Endothelial cell of umbilical vein (primary cell): Measurements from ENCODE around the gene TEX44. TPM values are rescaled to one million over a fixed set of nuclear protein-coding genes. Genes with fewer than 3 reads are reported as not detected.

Experiments used
- BruUV-seq: library from RNA; stranded (reverse); fragments of 400-500 nt; replicated peaks from 2 replicates; lab custom pipeline; 2021; lab: Mats Ljungman, UMichigan
- CTCF ChIA-PET: fragments of 300-600, 350-600 bp; sonication (Branson Sonifier 250); formaldehyde crosslinking; loops from one replicate; lab custom pipeline; 2021; ENCODE audit warnings: antibody characterized with exemption, inconsistent platforms; lab: Charles Lee
- POLR2A ChIA-PET: fragments of 300-600, 350-600 bp; sonication (Branson Sonifier 250); formaldehyde crosslinking; loops from one replicate; lab custom pipeline; 2021; ENCODE audit warnings: antibody characterized with exemption, inconsistent platforms; lab: Charles Lee
- DNase-seq: peaks from one replicate; pipeline ENCODE4 v3.0.0-alpha.2; 2011; ENCODE audit warnings: low read depth, low spot score
- FAIRE-seq: peaks from 2 replicates; lab custom pipeline; 2011; peaks lifted over from hg19 to GRCh38; lab: Jason Lieb, UNC
- H2AFZ ChIP-seq: 2 replicates; pipeline ENCODE4 v1.6.0; 2012; ENCODE audit warnings: low read depth, low read length, control low read depth, inconsistent platforms
- H3K27ac ChIP-seq: 2 replicates; pipeline ENCODE4 v1.5.1; 2011; ENCODE audit warnings: low read depth, mild to moderate bottlenecking, control low read depth, low read length, moderate library complexity; ENCODE audit not compliant: insufficient read depth
- H3K27me3 ChIP-seq, 2 experiments: 2 replicates each; pipeline versions ENCODE4 v1.6.0 to v1.6.1; 2011; ENCODE audit warnings: low read length in 2 of 2, mixed read lengths in 1 of 2; ENCODE audit not compliant: control insufficient read depth in 2 of 2, insufficient read depth in 2 of 2
- H3K36me3 ChIP-seq, 2 experiments: 2 replicates in 1 of 2; 3 replicates in 1 of 2; pipeline ENCODE4 v1.5.1; 2011; ENCODE audit warnings: low read length in 2 of 2, mild to moderate bottlenecking in 1 of 2, moderate library complexity in 1 of 2; ENCODE audit not compliant: control insufficient read depth in 2 of 2, insufficient read depth in 2 of 2; ENCODE audit errors: extremely low read depth in 1 of 2
- H3K4me1 ChIP-seq: 3 replicates; pipeline ENCODE4 v1.5.1; 2011; ENCODE audit warnings: mild to moderate bottlenecking, low read length; ENCODE audit not compliant: control insufficient read depth, insufficient read depth; ENCODE audit errors: extremely low read depth
- H3K4me2 ChIP-seq: 2 replicates; pipeline ENCODE4 v1.6.1; 2011; ENCODE audit warnings: low read length, control low read depth, mixed read lengths; ENCODE audit not compliant: insufficient read depth
- H3K4me3 ChIP-seq, 3 experiments: fragments of 200-600 bp in 1 of 3; sonication (generic), shearing (Covaris generic) in 1 of 3; replicated peaks in 1 of 3; 2 replicates each; pipeline ENCODE4 v1.5.1; 2011 to 2016; ENCODE audit warnings: control low read depth in 3 of 3, low read length in 3 of 3, mild to moderate bottlenecking in 2 of 3, inconsistent platforms in 1 of 3, low read depth in 1 of 3, moderate library complexity in 1 of 3; ENCODE audit not compliant: insufficient read depth in 1 of 3
- H3K79me2 ChIP-seq: 2 replicates; pipeline ENCODE4 v1.6.0; 2012; ENCODE audit warnings: low read length, inconsistent platforms; ENCODE audit not compliant: control insufficient read depth, insufficient read depth
- H3K9ac ChIP-seq: replicated peaks from 2 replicates; pipeline ENCODE3; 2011; ENCODE audit warnings: low read length, control low read depth; ENCODE audit not compliant: insufficient read depth; ENCODE audit errors: extremely low read depth
- H3K9me1 ChIP-seq: replicated peaks from 3 replicates; pipeline ENCODE4 v1.6.0; 2011; ENCODE audit warnings: mild to moderate bottlenecking, low read length; ENCODE audit not compliant: control insufficient read depth, insufficient read depth; ENCODE audit errors: extremely low read depth
- H3K9me3 ChIP-seq: replicated peaks from 2 replicates; pipeline ENCODE4 v1.5.1; 2012; ENCODE audit warnings: low read length, inconsistent platforms; ENCODE audit not compliant: control insufficient read depth, insufficient read depth
- H4K20me1 ChIP-seq: replicated peaks from 2 replicates; pipeline ENCODE3; 2011; ENCODE audit warnings: mild to moderate bottlenecking, low read length; ENCODE audit not compliant: control insufficient read depth, insufficient read depth; ENCODE audit errors: extremely low read depth
- EZH2 ChIP-seq: IDR thresholded peaks from 2 replicates; pipeline ENCODE4 v1.6.1; 2012; ENCODE audit warnings: borderline replicate concordance, low read depth, mild to moderate bottlenecking, moderate library complexity, low read length, inconsistent platforms; ENCODE audit not compliant: severe bottlenecking
- POLR2A ChIP-seq: IDR thresholded peaks from 2 replicates; pipeline ENCODE4 v1.6.1; 2012; ENCODE audit warnings: low read depth, mild to moderate bottlenecking, control low read depth, low read length
- dilution Hi-C: fragments of 300-500 bp; cut with MboI; formaldehyde crosslinking; loops from one replicate; pipeline ENCODE4 v1.15.0; 2019; ENCODE audit warnings: low sequenced_read_pairs; ENCODE audit not compliant: extremely low pct_ligation_motif_present
- intact Hi-C: fragments of 100-400 bp; cut with micrococcal nuclease; formaldehyde crosslinking; loops from one replicate; pipeline ENCODE4 v1.10.0; 2022
- polyA plus RNA-seq, 4 experiments: library from polyadenylated mRNA; depleted of rRNA in 3 of 4; stranded (reverse) in 3 of 4; unstranded in 1 of 4; fragments of >200 nt; gene quantifications; 2 replicates each; pipeline versions ENCODE4 v1.2.1 to v1.2.3, GENCODE V29; 2011 to 2012; ENCODE audit warnings: missing spikeins in 1 of 4
- total RNA-seq: library from RNA; stranded (reverse); gene quantifications from 2 replicates; pipeline ENCODE4 v1.2.3, GENCODE V29; 2021
- TF ChIP-seq, protein P1 (sequence below), 2 donors: IDR thresholded peaks; 1 replicate in 1 of 2; 2 replicates in 1 of 2; pipeline ENCODE4 v1.5.1; 2011; ENCODE audit warnings: low read length in 2 of 2, mild to moderate bottlenecking in 2 of 2, moderate library complexity in 2 of 2, control low read depth in 1 of 2, inconsistent platforms in 1 of 2, low read depth in 1 of 2; ENCODE audit not compliant: insufficient read depth in 1 of 2; ENCODE audit errors: extremely low read depth in 1 of 2

Gene TEX44
- total and polyA plus RNA-seq, 2 donors (not counting 3 experiments of a cell fraction or from before 2014, with no cell fraction given), result not detected

DNA sequence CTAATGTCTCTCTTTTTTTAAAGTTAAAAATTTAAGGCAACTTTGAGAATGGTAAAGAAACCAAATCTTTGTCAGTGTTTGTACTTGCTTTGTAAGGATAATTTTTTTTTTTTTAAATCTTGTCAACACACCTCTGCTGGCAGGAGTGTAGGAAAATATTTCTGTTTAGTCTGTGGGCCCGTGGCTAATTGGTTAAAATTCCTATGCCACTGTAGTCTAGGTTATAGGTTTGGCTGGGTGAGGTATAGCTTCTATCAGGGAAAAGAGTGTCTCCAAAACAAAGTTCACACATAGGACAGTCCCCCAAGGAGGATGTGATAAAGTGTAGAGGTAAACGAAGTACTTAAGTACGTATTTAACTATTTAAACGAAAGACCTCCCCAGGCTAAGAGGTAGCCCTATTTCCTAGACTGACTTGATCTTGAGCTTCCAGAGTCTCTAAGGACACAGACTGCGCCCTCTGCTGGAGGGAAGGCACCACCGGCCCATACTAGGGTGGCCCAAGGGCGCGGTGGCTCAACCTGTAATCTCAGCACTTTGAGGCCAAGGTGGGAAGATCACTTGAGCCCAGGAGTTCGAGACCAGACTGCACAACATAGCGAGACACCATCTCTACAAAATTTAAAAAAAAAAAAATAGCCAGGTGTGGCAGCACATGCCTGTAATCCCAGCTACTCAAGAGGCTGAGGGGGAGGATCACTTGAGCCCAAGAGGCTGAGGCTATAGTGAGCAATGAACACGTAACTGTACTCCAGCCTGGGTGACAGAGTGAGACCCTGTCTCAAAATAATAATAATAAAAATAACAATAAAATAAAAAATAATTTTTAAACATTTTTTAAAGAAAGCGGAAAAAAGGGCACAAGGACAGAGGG lies 8.9 kb downstream of the TEX44 start:
- intact Hi-C loops, result loop anchor here (1.0 to 2.0 kb wide), 3 partner anchors 38 to 119 kb away; no protein-coding TSS in a partner anchor
- Histone ChIP-seq H3K4me2 (no peak overlapping the region), H3K4me1 (peaks cover 10% of the 10 kb centered on the region), H3K27ac (no peak overlapping the region), H3K9ac (no peak overlapping the region), H3K4me3 (no peak overlapping the region), H3K9me3 (no peaks in the 10 kb centered on the region), H3K79me2 (no peaks in the 10 kb centered on the region), H2AFZ (no peak overlapping the region), H4K20me1 (no peaks in the 10 kb centered on the region), H3K27me3 (peaks cover 0 to 1% of the 10 kb centered on the region in 2 experiments), H3K9me1 (no peaks in the 10 kb centered on the region), H3K36me3 (no peaks in the 10 kb centered on the region)
- dilution Hi-C loops, result no loop called here
- ChIA-PET CTCF (interaction anchor here (0.6 to 6.4 kb wide), 44 partner anchors 9 to 192 kb away, joined by 3 to 214 read pairs (median 5); partner anchors contain the start of genes NCL, NMUR1 and TEX44), POLR2A (no interaction called here)
- BruUV-seq, result no TSS peak
- TF ChIP-seq EZH2 (no peak), POLR2A (no peak)
- TF ChIP-seq, protein P1, sequence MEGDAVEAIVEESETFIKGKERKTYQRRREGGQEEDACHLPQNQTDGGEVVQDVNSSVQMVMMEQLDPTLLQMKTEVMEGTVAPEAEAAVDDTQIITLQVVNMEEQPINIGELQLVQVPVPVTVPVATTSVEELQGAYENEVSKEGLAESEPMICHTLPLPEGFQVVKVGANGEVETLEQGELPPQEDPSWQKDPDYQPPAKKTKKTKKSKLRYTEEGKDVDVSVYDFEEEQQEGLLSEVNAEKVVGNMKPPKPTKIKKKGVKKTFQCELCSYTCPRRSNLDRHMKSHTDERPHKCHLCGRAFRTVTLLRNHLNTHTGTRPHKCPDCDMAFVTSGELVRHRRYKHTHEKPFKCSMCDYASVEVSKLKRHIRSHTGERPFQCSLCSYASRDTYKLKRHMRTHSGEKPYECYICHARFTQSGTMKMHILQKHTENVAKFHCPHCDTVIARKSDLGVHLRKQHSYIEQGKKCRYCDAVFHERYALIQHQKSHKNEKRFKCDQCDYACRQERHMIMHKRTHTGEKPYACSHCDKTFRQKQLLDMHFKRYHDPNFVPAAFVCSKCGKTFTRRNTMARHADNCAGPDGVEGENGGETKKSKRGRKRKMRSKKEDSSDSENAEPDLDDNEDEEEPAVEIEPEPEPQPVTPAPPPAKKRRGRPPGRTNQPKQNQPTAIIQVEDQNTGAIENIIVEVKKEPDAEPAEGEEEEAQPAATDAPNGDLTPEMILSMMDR (IDR thresholded peaks at IDR 0.05; ENCODE audit: extremely low read depth in 1 of 2, insufficient read depth in 1 of 2, low read depth in 1 of 2, low read length in 2 of 2), result peak; percentile 82 to 89
- peak; percentile 87 for FAIRE-seq
- peak; percentile 69 for DNase-seq
